SK-N-SH (cell line): ENCODE measurements around the gene RNF212B.

Experiments
- ELF1 ChIP-seq: IDR thresholded peaks from 2 replicates; pipeline ENCODE4 v1.4.0; 2012
- EP300 ChIP-seq, 2 experiments: IDR thresholded peaks; 2 replicates each; pipeline versions ENCODE4 v1.4.0 to v1.6.1; 2012; ENCODE audit warnings: borderline replicate concordance in 1 of 2, low read depth in 1 of 2, low read length in 1 of 2
- EZH2phosphoT487 ChIP-seq: fragments of 200-600 bp; sonication (generic); IDR thresholded peaks from 2 replicates; pipeline ENCODE4 v1.6.1; 2017; ENCODE audit warnings: low read depth, mixed run types, mild to moderate bottlenecking, antibody characterized with exemption, moderate library complexity, borderline replicate concordance
- FOSL2 ChIP-seq: IDR thresholded peaks from 2 replicates; pipeline ENCODE4 v1.4.0; 2012; ENCODE audit warnings: low read depth, mild to moderate bottlenecking, moderate library complexity, borderline replicate concordance
- GABPA ChIP-seq: IDR thresholded peaks from 2 replicates; pipeline ENCODE4 v1.4.0; 2012; ENCODE audit warnings: low read depth, mild to moderate bottlenecking
- MAX ChIP-seq: IDR thresholded peaks from 2 replicates; pipeline ENCODE4 v1.4.0; 2012; ENCODE audit warnings: low read depth
- POLR2AphosphoS5 ChIP-seq: IDR thresholded peaks from 2 replicates; pipeline ENCODE4 v1.6.1; 2012; ENCODE audit warnings: low read depth, low read length
- RFX5 ChIP-seq: IDR thresholded peaks from 2 replicates; pipeline ENCODE4 v1.6.1; 2012; ENCODE audit warnings: mild to moderate bottlenecking, improper control_type of control experiment, low read length
- SIN3A ChIP-seq: IDR thresholded peaks from 2 replicates; pipeline ENCODE4 v1.6.1; 2012; ENCODE audit warnings: low read depth, mild to moderate bottlenecking, low read length, moderate library complexity, borderline replicate concordance
- TF ChIP-seq, protein P1 (sequence below): fragments of 200-600 bp; sonication (generic); IDR thresholded peaks from 2 replicates; pipeline ENCODE4 v1.6.1; 2017; ENCODE audit warnings: antibody characterized with exemption, mild to moderate bottlenecking, moderate library complexity

- TF ChIP-seq POLR2AphosphoS5 (no peak), GABPA (no peak), SIN3A (no peak), MAX (no peak), EP300 (IDR thresholded peaks at IDR 0.05; ENCODE audit: borderline replicate concordance in 1 of 2, low read depth in 1 of 2, low read length in 1 of 2) (no peak), RFX5 (no peak), EZH2phosphoT487 (no peak), ELF1 (no peak), FOSL2 (no peak)
- TF ChIP-seq, protein P1, sequence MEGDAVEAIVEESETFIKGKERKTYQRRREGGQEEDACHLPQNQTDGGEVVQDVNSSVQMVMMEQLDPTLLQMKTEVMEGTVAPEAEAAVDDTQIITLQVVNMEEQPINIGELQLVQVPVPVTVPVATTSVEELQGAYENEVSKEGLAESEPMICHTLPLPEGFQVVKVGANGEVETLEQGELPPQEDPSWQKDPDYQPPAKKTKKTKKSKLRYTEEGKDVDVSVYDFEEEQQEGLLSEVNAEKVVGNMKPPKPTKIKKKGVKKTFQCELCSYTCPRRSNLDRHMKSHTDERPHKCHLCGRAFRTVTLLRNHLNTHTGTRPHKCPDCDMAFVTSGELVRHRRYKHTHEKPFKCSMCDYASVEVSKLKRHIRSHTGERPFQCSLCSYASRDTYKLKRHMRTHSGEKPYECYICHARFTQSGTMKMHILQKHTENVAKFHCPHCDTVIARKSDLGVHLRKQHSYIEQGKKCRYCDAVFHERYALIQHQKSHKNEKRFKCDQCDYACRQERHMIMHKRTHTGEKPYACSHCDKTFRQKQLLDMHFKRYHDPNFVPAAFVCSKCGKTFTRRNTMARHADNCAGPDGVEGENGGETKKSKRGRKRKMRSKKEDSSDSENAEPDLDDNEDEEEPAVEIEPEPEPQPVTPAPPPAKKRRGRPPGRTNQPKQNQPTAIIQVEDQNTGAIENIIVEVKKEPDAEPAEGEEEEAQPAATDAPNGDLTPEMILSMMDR = no peak
These were observed 14.9 kb downstream of the RNF212B start for GRCh38 chr14:23252420-23253333.
